Keratinocyte (primary cell): ENCODE measurements around the gene TGIF1. TPM values are rescaled to one million over a fixed set of nuclear protein-coding genes. Genes with fewer than 3 reads are reported as not detected.
A peak's percentile ranks its signal among the peaks of the same experiment; 100 is the strongest.

ENCODE experiments used
- DNase-seq: peaks from one replicate; pipeline ENCODE4 v3.0.0-alpha.2; 2011; ENCODE audit warnings: low read depth, missing footprints, low spot score
- FAIRE-seq: peaks from 2 replicates; lab custom pipeline; 2011; peaks lifted over from hg19 to GRCh38; lab: Jason Lieb, UNC
- H2AFZ ChIP-seq: 2 replicates; pipeline ENCODE4 v1.6.0; 2012; ENCODE audit warnings: low read length, control low read depth, inconsistent platforms; ENCODE audit not compliant: control insufficient read depth
- H3K27ac ChIP-seq: 2 replicates; pipeline ENCODE4 v1.5.1; 2011; ENCODE audit warnings: low read length; ENCODE audit not compliant: control insufficient read depth, insufficient read depth
- H3K27me3 ChIP-seq: 3 replicates; pipeline ENCODE4 v1.6.0; 2011; ENCODE audit warnings: low read length; ENCODE audit not compliant: control insufficient read depth, insufficient read depth; ENCODE audit errors: extremely low read depth
- H3K36me3 ChIP-seq, 2 experiments: 2 replicates in 1 of 2; 3 replicates in 1 of 2; pipeline ENCODE4 v1.5.1; 2011; ENCODE audit warnings: low read length in 2 of 2, mild to moderate bottlenecking in 1 of 2; ENCODE audit not compliant: control insufficient read depth in 2 of 2, insufficient read depth in 2 of 2; ENCODE audit errors: extremely low read depth in 1 of 2
- H3K4me1 ChIP-seq: 3 replicates; pipeline ENCODE4 v1.5.1; 2011; ENCODE audit warnings: low read length; ENCODE audit not compliant: control insufficient read depth, insufficient read depth; ENCODE audit errors: extremely low read depth
- H3K4me2 ChIP-seq: 3 replicates; pipeline ENCODE4 v1.6.0; 2011; ENCODE audit warnings: low read depth, low read length; ENCODE audit not compliant: control insufficient read depth, insufficient read depth; ENCODE audit errors: extremely low read depth
- H3K4me3 ChIP-seq, 3 experiments: fragments of 200-600 bp in 1 of 3; sonication (generic) in 1 of 3; 2 replicates in 2 of 3; 3 replicates in 1 of 3; pipeline ENCODE4 v1.5.1; 2011 to 2016; ENCODE audit warnings: low read length in 3 of 3, mild to moderate bottlenecking in 3 of 3, control low read depth in 2 of 3, inconsistent platforms in 1 of 3, low read depth in 1 of 3, mixed read lengths in 1 of 3, mixed run types in 1 of 3, moderate library complexity in 1 of 3; ENCODE audit not compliant: control insufficient read depth in 2 of 3, insufficient read depth in 2 of 3; ENCODE audit errors: extremely low read depth in 1 of 3
- H3K79me2 ChIP-seq: 2 replicates; pipeline ENCODE4 v1.6.0; 2012; ENCODE audit warnings: low read length; ENCODE audit not compliant: control insufficient read depth, insufficient read depth
- H3K9ac ChIP-seq: 3 replicates; pipeline ENCODE4 v1.6.0; 2011; ENCODE audit warnings: low read length; ENCODE audit not compliant: control insufficient read depth, insufficient read depth; ENCODE audit errors: extremely low read depth
- H3K9me1 ChIP-seq: 3 replicates; pipeline ENCODE4 v1.6.0; 2011; ENCODE audit warnings: low read length; ENCODE audit not compliant: control insufficient read depth, insufficient read depth; ENCODE audit errors: extremely low read depth
- H3K9me3 ChIP-seq: 2 replicates; pipeline ENCODE4 v1.5.1; 2012; ENCODE audit warnings: low read depth, low read length; ENCODE audit not compliant: control insufficient read depth
- H4K20me1 ChIP-seq: 3 replicates; pipeline ENCODE4 v1.6.0; 2011; ENCODE audit warnings: low read length; ENCODE audit not compliant: control insufficient read depth, insufficient read depth; ENCODE audit errors: extremely low read depth
- EZH2 ChIP-seq: IDR thresholded peaks from one replicate; pipeline ENCODE4 v1.6.1; 2012; ENCODE audit warnings: inconsistent platforms, mild to moderate bottlenecking, low read length, moderate library complexity
- dilution Hi-C: fragments of 300-500 bp; cut with MboI; formaldehyde crosslinking; loops from one replicate; pipeline ENCODE4 v1.7.0; 2020; ENCODE audit warnings: low sequenced_read_pairs; ENCODE audit not compliant: extremely low pct_ligation_motif_present
- polyA plus RNA-seq, 5 experiments: library from polyadenylated mRNA; depleted of rRNA in 3 of 5; stranded (reverse) in 3 of 5; stranded (forward) in 1 of 5; unstranded in 1 of 5; fragments of >200 nt; gene quantifications; 1 replicate in 1 of 5; 2 replicates in 3 of 5; 3 replicates in 1 of 5; pipeline versions ENCODE4 v1.2.1 to v1.2.3, GENCODE V29; 2011 to 2012; ENCODE audit warnings: missing spikeins in 2 of 5, low read depth in 1 of 5, low replicate concordance in 1 of 5
- TF ChIP-seq, protein P1 (sequence below), 3 experiments: IDR thresholded peaks in 1 of 3; conservative IDR thresholded peaks in 1 of 3; optimal IDR thresholded peaks in 1 of 3; 2 replicates in 2 of 3; 3 replicates in 1 of 3; pipeline versions ENCODE3 to v1.5.1; 2011; ENCODE audit warnings: low read length in 3 of 3, mild to moderate bottlenecking in 3 of 3, moderate library complexity in 2 of 3, control low read depth in 1 of 3, inconsistent platforms in 1 of 3; ENCODE audit not compliant: insufficient read depth in 2 of 3; ENCODE audit errors: extremely low read depth in 1 of 3

Gene TGIF1
- polyA plus RNA-seq, 1 donor (not counting 4 experiments of a cell fraction or from before 2014, with no cell fraction given), result 115 TPM

DNA sequence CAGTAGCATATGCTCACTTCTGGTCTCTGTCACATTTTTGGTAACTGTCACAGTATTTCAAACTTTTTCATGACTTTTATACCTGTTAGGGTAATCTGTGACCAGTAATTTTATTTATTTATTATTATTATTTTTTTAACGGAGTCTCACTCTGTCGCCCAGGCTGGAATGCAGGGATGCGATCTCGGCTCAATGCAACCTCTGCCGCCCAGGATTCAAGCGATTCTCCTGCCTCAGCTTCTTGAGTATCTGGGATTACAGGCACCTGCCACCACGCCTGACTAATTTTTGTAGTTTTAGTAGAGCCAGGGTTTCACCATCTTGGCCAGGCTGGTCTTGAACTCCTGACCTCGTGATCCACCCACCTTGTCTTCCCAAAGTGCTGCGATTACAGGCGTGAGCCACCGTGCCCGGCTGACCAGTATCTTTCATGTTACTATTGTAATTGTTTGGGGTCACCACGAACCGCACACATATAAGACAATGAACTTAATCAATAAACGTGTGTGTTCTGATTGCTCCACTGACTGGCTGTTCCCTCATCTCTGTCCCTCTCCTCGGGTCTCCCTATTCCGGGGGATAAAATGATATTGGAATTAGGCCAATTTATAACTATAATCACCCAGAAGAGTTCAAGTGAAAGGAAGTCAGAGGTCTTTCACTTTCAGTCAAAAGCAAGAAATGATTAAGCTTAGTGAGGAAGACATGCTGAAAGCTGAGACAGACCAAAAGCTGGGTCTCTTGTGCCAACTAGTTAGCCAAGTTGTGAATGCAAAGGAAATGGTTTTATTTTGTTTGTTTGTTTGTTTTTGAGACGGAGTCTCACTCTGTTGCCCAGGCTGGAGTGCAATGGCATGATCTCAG is 22.9 kb downstream of the TGIF1 start:
- H3K4me1 ChIP-seq, result no peaks in the 10 kb centered on the region
- H3K79me2 ChIP-seq, result no peaks in the 10 kb centered on the region
- H3K9me1 ChIP-seq, result no peaks in the 10 kb centered on the region
- dilution Hi-C loops, result no loop called here
- TF ChIP-seq, protein P1, sequence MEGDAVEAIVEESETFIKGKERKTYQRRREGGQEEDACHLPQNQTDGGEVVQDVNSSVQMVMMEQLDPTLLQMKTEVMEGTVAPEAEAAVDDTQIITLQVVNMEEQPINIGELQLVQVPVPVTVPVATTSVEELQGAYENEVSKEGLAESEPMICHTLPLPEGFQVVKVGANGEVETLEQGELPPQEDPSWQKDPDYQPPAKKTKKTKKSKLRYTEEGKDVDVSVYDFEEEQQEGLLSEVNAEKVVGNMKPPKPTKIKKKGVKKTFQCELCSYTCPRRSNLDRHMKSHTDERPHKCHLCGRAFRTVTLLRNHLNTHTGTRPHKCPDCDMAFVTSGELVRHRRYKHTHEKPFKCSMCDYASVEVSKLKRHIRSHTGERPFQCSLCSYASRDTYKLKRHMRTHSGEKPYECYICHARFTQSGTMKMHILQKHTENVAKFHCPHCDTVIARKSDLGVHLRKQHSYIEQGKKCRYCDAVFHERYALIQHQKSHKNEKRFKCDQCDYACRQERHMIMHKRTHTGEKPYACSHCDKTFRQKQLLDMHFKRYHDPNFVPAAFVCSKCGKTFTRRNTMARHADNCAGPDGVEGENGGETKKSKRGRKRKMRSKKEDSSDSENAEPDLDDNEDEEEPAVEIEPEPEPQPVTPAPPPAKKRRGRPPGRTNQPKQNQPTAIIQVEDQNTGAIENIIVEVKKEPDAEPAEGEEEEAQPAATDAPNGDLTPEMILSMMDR (optimal IDR thresholded peaks at IDR 0.05 in 1 of 3, IDR thresholded peaks at IDR 0.05 in 1 of 3, conservative IDR thresholded peaks at IDR 0.05 in 1 of 3; ENCODE audit: extremely low read depth in 1 of 3, insufficient read depth in 2 of 3, low read length in 3 of 3), result no peak
- TF ChIP-seq EZH2, result no peak
- H3K4me2 ChIP-seq, result no peak overlapping the region
- no peaks in the 10 kb centered on the region for H3K36me3 ChIP-seq
- no peak for FAIRE-seq
- H3K4me3 ChIP-seq, result no peak overlapping the region
- H3K9me3 ChIP-seq, result no peaks in the 10 kb centered on the region
- H2AFZ ChIP-seq, result no peak overlapping the region
- H4K20me1 ChIP-seq, result no peaks in the 10 kb centered on the region
- no peak overlapping the region for H3K27ac ChIP-seq
- no peaks in the 10 kb centered on the region for H3K27me3 ChIP-seq
- no peak for DNase-seq
- H3K9ac ChIP-seq, result no peak overlapping the region

DNA sequence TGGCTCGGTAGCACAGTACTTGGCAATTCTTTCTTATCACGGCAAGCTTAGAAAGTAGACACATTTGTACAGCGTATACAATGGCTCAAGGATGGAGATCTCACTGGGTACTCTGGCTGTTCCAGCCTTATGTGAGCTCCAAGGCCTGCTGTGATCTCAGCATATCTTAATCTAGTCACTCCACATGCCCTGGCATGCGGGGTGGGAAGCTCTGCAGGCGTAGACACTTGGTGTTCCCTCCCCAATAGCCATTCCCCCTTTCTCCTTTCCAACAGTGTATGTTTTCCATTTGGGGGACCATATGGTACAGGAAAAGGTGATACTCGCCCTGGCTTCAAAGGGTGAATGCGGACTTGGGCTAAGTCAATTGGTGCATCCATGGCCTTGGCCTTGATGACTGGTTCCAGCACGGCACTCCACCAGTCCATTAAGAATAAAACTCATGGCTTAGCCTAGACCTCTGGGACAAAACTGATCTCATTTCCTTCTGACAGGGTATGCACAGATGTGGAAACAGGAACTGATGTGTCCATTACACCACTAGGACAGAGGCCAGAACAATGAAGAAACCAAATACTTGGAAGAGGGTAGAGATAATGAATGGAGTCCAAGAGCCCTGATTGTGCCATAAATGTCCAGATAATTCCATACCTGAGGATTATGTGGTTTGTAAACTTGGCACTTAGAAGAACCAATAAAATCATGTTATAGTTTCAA is 28.4 kb downstream of the TGIF1 start:
- no peaks in the 10 kb centered on the region for H3K9me3 ChIP-seq
- peaks cover 7% of the 10 kb centered on the region for H3K4me1 ChIP-seq
- H3K27me3 ChIP-seq, result no peaks in the 10 kb centered on the region
- no peaks in the 10 kb centered on the region for H3K79me2 ChIP-seq
- dilution Hi-C loops, result no loop called here
- H3K9ac ChIP-seq, result no peak overlapping the region
- no peak overlapping the region for H3K27ac ChIP-seq
- H3K4me2 ChIP-seq, result peak overlapping the region; percentile 13
- H2AFZ ChIP-seq, result no peak overlapping the region
- no peaks in the 10 kb centered on the region for H3K9me1 ChIP-seq
- no peaks in the 10 kb centered on the region for H4K20me1 ChIP-seq
- no peak for TF ChIP-seq EZH2
- TF ChIP-seq, protein P1 (optimal IDR thresholded peaks at IDR 0.05 in 1 of 3, IDR thresholded peaks at IDR 0.05 in 1 of 3, conservative IDR thresholded peaks at IDR 0.05 in 1 of 3; ENCODE audit: extremely low read depth in 1 of 3, insufficient read depth in 2 of 3, low read length in 3 of 3), result no peak
- FAIRE-seq (no peak), DNase-seq (no peak)
- no peak overlapping the region for H3K4me3 ChIP-seq
- H3K36me3 ChIP-seq, result no peaks in the 10 kb centered on the region
